ENCODE measurements around the gene CERS4.
"Not testable (repeated sequence)": the region's sequence is repeated elsewhere in the genome, so short reads cannot be mapped to it uniquely, and the experiment has no call there.

CERS4 gene

GRCh38 chr19:8212212-8212611 lies 3.0 kb downstream of the CERS4 start:
- ChIA-PET CTCF (no interaction called here), POLR2A (no interaction called here)
- no peak overlapping the region for H3K27ac ChIP-seq (ENCODE audit: insufficient read depth in 1 of 2, low read depth in 1 of 2, low read length in 2 of 2, poor library complexity in 1 of 2, severe bottlenecking in 2 of 2)
- H3K36me3 ChIP-seq (ENCODE audit: control insufficient read depth in 4 of 4, insufficient read depth in 4 of 4, low read length in 3 of 4): peaks cover 0 to 20% (median 1%) of the 10 kb centered on the region in 4 experiments
- H3K4me1 ChIP-seq (ENCODE audit: control extremely low read depth in 1 of 4, control insufficient read depth in 4 of 4, insufficient read depth in 4 of 4, low read length in 3 of 4): peaks cover 0 to 53% (median 26%) of the 10 kb centered on the region in 4 experiments
- no peak overlapping the region for H3K4me3 ChIP-seq (ENCODE audit: control insufficient read depth in 1 of 7, extremely low read depth in 1 of 7, insufficient read depth in 4 of 7, low read depth in 2 of 7, low read length in 6 of 7)
- H3K27me3 ChIP-seq (replicated peaks in 2 of 5; ENCODE audit: control insufficient read depth in 4 of 5, insufficient read depth in 5 of 5, low read length in 4 of 5): no peaks in the 10 kb centered on the region
- no peaks in the 10 kb centered on the region for H3K9me3 ChIP-seq (ENCODE audit: control extremely low read depth in 1 of 5, control insufficient read depth in 4 of 5, insufficient read depth in 2 of 5, low read depth in 1 of 5, low read length in 4 of 5)
- 99% methylated on average over 6 of the region's 6 CpGs for WGBS (ENCODE audit: insufficient coverage)
- DNase-seq: no peak

- H3K9me3 ChIP-seq (ENCODE audit: control extremely low read depth in 1 of 5, control insufficient read depth in 4 of 5, insufficient read depth in 2 of 5, low read depth in 1 of 5, low read length in 4 of 5): no peaks in the 10 kb centered on the region
- H3K27me3 ChIP-seq (replicated peaks in 2 of 5; ENCODE audit: control insufficient read depth in 4 of 5, insufficient read depth in 5 of 5, low read length in 4 of 5): no peaks in the 10 kb centered on the region
- no peak for DNase-seq
- 96% methylated on average over 6 of the region's 6 CpGs for WGBS (ENCODE audit: insufficient coverage)
- H3K36me3 ChIP-seq (ENCODE audit: control insufficient read depth in 4 of 4, insufficient read depth in 4 of 4, low read length in 3 of 4): peaks cover 0 to 20% (median 1%) of the 10 kb centered on the region in 4 experiments
- CTCF ChIA-PET: no interaction called here
- no peak overlapping the region for H3K27ac ChIP-seq (ENCODE audit: insufficient read depth in 1 of 2, low read depth in 1 of 2, low read length in 2 of 2, poor library complexity in 1 of 2, severe bottlenecking in 2 of 2)
- H3K4me3 ChIP-seq (ENCODE audit: control insufficient read depth in 1 of 7, extremely low read depth in 1 of 7, insufficient read depth in 4 of 7, low read depth in 2 of 7, low read length in 6 of 7): no peak overlapping the region
- POLR2A ChIA-PET: no interaction called here
- peaks cover 0 to 53% (median 26%) of the 10 kb centered on the region in 4 experiments for H3K4me1 ChIP-seq (ENCODE audit: control extremely low read depth in 1 of 4, control insufficient read depth in 4 of 4, insufficient read depth in 4 of 4, low read length in 3 of 4)
Measured at GRCh38 chr19:8212916-8213315, 3.7 kb downstream of the CERS4 start.

- CTCF ChIA-PET: no interaction called here
- DNase-seq: no peak
Measured at GRCh38 chr19:8213827-8214672, 4.9 kb downstream of the CERS4 start.

GRCh38 chr19:8214802-8215201 lies 5.6 kb downstream of the CERS4 start:
- no peaks in the 10 kb centered on the region for H3K27me3 ChIP-seq (replicated peaks in 2 of 5; ENCODE audit: control insufficient read depth in 4 of 5, insufficient read depth in 5 of 5, low read length in 4 of 5)
- WGBS (ENCODE audit: insufficient coverage): 46% methylated on average over 6 of the region's 6 CpGs
- peaks cover 0 to 42% (median 16%) of the 10 kb centered on the region in 4 experiments for H3K4me1 ChIP-seq (ENCODE audit: control extremely low read depth in 1 of 4, control insufficient read depth in 4 of 4, insufficient read depth in 4 of 4, low read length in 3 of 4)
- ChIA-PET POLR2A (no interaction called here), CTCF (no interaction called here)
- no peaks in the 10 kb centered on the region for H3K9me3 ChIP-seq (ENCODE audit: control extremely low read depth in 1 of 5, control insufficient read depth in 4 of 5, insufficient read depth in 2 of 5, low read depth in 1 of 5, low read length in 4 of 5)
- H3K36me3 ChIP-seq (ENCODE audit: control insufficient read depth in 4 of 4, insufficient read depth in 4 of 4, low read length in 3 of 4): peaks cover 0 to 26% (median 2%) of the 10 kb centered on the region in 4 experiments
- H3K4me3 ChIP-seq (ENCODE audit: control insufficient read depth in 1 of 7, extremely low read depth in 1 of 7, insufficient read depth in 4 of 7, low read depth in 2 of 7, low read length in 6 of 7): no peak overlapping the region
- no peak overlapping the region for H3K27ac ChIP-seq (ENCODE audit: insufficient read depth in 1 of 2, low read depth in 1 of 2, low read length in 2 of 2, poor library complexity in 1 of 2, severe bottlenecking in 2 of 2)
- DNase-seq: no peak

More at GRCh38 chr19:8213827-8214672, 4.9 kb downstream of the CERS4 start:
- Histone ChIP-seq H3K9me3 (ENCODE audit: control extremely low read depth in 1 of 5, control insufficient read depth in 4 of 5, insufficient read depth in 2 of 5, low read depth in 1 of 5, low read length in 4 of 5) (no peaks in the 10 kb centered on the region), H3K27me3 (replicated peaks in 2 of 5; ENCODE audit: control insufficient read depth in 4 of 5, insufficient read depth in 5 of 5, low read length in 4 of 5) (no peaks in the 10 kb centered on the region), H3K4me1 (ENCODE audit: control extremely low read depth in 1 of 4, control insufficient read depth in 4 of 4, insufficient read depth in 4 of 4, low read length in 3 of 4) (peaks cover 0 to 44% (median 20%) of the 10 kb centered on the region in 4 experiments), H3K36me3 (ENCODE audit: control insufficient read depth in 4 of 4, insufficient read depth in 4 of 4, low read length in 3 of 4) (peaks cover 0 to 26% (median 2%) of the 10 kb centered on the region in 4 experiments), H3K27ac (ENCODE audit: insufficient read depth in 1 of 2, low read depth in 1 of 2, low read length in 2 of 2, poor library complexity in 1 of 2, severe bottlenecking in 2 of 2) (no peak overlapping the region), H3K4me3 (ENCODE audit: control insufficient read depth in 1 of 7, extremely low read depth in 1 of 7, insufficient read depth in 4 of 7, low read depth in 2 of 7, low read length in 6 of 7) (no peak overlapping the region)
- POLR2A ChIA-PET: interaction anchor here (0.6 kb wide), 1 partner anchor 1401 kb away, joined by 4 read pairs; no protein-coding TSS in a partner anchor
- WGBS (ENCODE audit: insufficient coverage): 100% methylated on average over 4 of the region's 5 CpGs

GRCh38 chr19:8215783-8216182 lies 6.6 kb downstream of the CERS4 start:
- peaks cover 0 to 32% (median 6%) of the 10 kb centered on the region in 4 experiments for H3K4me1 ChIP-seq (ENCODE audit: control extremely low read depth in 1 of 4, control insufficient read depth in 4 of 4, insufficient read depth in 4 of 4, low read length in 3 of 4)
- WGBS (ENCODE audit: insufficient coverage): 100% methylated on average over 4 of the region's 4 CpGs
- H3K36me3 ChIP-seq (ENCODE audit: control insufficient read depth in 4 of 4, insufficient read depth in 4 of 4, low read length in 3 of 4): peaks cover 0 to 32% (median 2%) of the 10 kb centered on the region in 4 experiments
- ChIA-PET CTCF (interaction anchor here (0.6 kb wide), 1 partner anchor 55 kb away, joined by 3 read pairs; no protein-coding TSS in a partner anchor), POLR2A (no interaction called here)
- H3K27ac ChIP-seq (ENCODE audit: insufficient read depth in 1 of 2, low read depth in 1 of 2, low read length in 2 of 2, poor library complexity in 1 of 2, severe bottlenecking in 2 of 2): no peak overlapping the region
- no peaks in the 10 kb centered on the region for H3K27me3 ChIP-seq (replicated peaks in 2 of 5; ENCODE audit: control insufficient read depth in 4 of 5, insufficient read depth in 5 of 5, low read length in 4 of 5)
- H3K9me3 ChIP-seq (ENCODE audit: control extremely low read depth in 1 of 5, control insufficient read depth in 4 of 5, insufficient read depth in 2 of 5, low read depth in 1 of 5, low read length in 4 of 5): no peaks in the 10 kb centered on the region
- DNase-seq: no peak
- no peak overlapping the region for H3K4me3 ChIP-seq (ENCODE audit: control insufficient read depth in 1 of 7, extremely low read depth in 1 of 7, insufficient read depth in 4 of 7, low read depth in 2 of 7, low read length in 6 of 7)

GRCh38 chr19:8216357-8216756 lies 7.2 kb downstream of the CERS4 start:
- Histone ChIP-seq H3K27ac (ENCODE audit: insufficient read depth in 1 of 2, low read depth in 1 of 2, low read length in 2 of 2, poor library complexity in 1 of 2, severe bottlenecking in 2 of 2) (no peak overlapping the region), H3K4me3 (ENCODE audit: control insufficient read depth in 1 of 7, extremely low read depth in 1 of 7, insufficient read depth in 4 of 7, low read depth in 2 of 7, low read length in 6 of 7) (no peak overlapping the region), H3K36me3 (ENCODE audit: control insufficient read depth in 4 of 4, insufficient read depth in 4 of 4, low read length in 3 of 4) (peaks cover 0 to 27% (median 2%) of the 10 kb centered on the region in 4 experiments), H3K27me3 (replicated peaks in 2 of 5; ENCODE audit: control insufficient read depth in 4 of 5, insufficient read depth in 5 of 5, low read length in 4 of 5) (no peaks in the 10 kb centered on the region), H3K9me3 (ENCODE audit: control extremely low read depth in 1 of 5, control insufficient read depth in 4 of 5, insufficient read depth in 2 of 5, low read depth in 1 of 5, low read length in 4 of 5) (no peaks in the 10 kb centered on the region), H3K4me1 (ENCODE audit: control extremely low read depth in 1 of 4, control insufficient read depth in 4 of 4, insufficient read depth in 4 of 4, low read length in 3 of 4) (peaks cover 0 to 26% (median 6%) of the 10 kb centered on the region in 4 experiments)
- POLR2A ChIA-PET: no interaction called here
- no peak for DNase-seq
- 57% methylated on average over 1 of the region's 2 CpGs for WGBS (ENCODE audit: insufficient coverage)
- CTCF ChIA-PET: interaction anchor here (0.6 kb wide), 1 partner anchor 56 kb away, joined by 3 read pairs; no protein-coding TSS in a partner anchor

- CTCF ChIA-PET; H3K27me3 ChIP-seq (replicated peaks in 2 of 5; ENCODE audit: control insufficient read depth in 4 of 5, insufficient read depth in 5 of 5, low read length in 4 of 5); H3K4me3 ChIP-seq (ENCODE audit: control insufficient read depth in 1 of 7, extremely low read depth in 1 of 7, insufficient read depth in 4 of 7, low read depth in 2 of 7, low read length in 6 of 7); DNase-seq; H3K9me3 ChIP-seq (ENCODE audit: control extremely low read depth in 1 of 5, control insufficient read depth in 4 of 5, insufficient read depth in 2 of 5, low read depth in 1 of 5, low read length in 4 of 5); POLR2A ChIA-PET; H3K27ac ChIP-seq (ENCODE audit: insufficient read depth in 1 of 2, low read depth in 1 of 2, low read length in 2 of 2, poor library complexity in 1 of 2, severe bottlenecking in 2 of 2): not testable (repeated sequence)
- Histone ChIP-seq H3K4me1 (ENCODE audit: control extremely low read depth in 1 of 4, control insufficient read depth in 4 of 4, insufficient read depth in 4 of 4, low read length in 3 of 4) (peaks cover 0 to 16% (median 6%) of the 10 kb centered on the region in 4 experiments), H3K36me3 (ENCODE audit: control insufficient read depth in 4 of 4, insufficient read depth in 4 of 4, low read length in 3 of 4) (peaks cover 0 to 27% (median 2%) of the 10 kb centered on the region in 4 experiments)
- 93% methylated on average over 7 of the region's 7 CpGs for WGBS (ENCODE audit: insufficient coverage)
Measured at GRCh38 chr19:8218127-8218526, 9.0 kb downstream of the CERS4 start.
